ENCODE data around the gene ZC3H12A. TPM values are rescaled to one million over a fixed set of nuclear protein-coding genes. Genes with fewer than 3 reads are reported as not detected.

Gene ZC3H12A
- total and polyA plus RNA-seq, 10 of the 15 experiments (the other 5 are each of a cell fraction or from before 2014, with no cell fraction given): 0.35 to 30.2 (median 13.8) TPM

DNA sequence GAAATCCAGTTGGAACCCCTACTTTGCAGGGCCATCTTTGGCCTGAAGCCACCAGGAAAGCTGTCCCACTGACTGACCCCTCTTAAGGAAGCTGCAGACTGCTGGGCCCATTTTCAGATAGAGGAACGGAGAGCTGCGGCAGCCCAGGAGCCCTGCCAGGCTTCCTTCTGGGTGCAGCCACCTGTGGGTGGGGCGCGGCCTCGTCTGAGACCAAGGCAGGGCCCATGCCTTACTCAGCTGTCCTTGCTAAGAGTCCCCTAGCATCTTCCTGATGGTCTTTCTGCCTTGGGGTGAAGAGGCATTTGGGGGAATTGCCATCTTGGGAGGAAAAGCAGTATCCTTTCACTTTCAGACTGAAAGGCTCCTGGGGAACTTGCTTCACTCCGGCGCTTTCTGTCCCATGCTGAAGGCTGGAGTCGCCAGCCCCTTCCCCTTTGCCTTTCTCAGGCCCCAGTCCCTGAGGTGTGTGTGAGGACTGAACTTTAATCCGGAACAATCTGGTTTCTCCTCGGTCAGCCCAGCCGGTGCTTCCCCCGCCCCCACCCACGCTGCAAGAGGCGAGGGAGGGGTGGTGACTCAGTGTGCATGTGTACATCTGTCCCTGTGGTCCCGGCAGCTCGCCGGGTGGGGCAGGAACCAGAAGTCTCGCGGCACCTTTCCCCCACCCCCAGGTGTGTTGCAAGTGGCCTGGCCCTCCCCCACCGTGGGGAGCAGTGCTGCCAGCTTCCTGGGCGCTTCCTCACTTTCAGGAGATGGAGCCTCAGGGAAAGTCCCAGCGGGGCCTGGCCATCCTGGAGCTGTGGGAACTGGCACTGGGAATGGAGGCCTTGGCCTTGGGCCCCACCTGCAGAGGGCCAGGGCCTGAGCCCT is 5.1 kb downstream of the ZC3H12A start:
- intact Hi-C loops (cut with micrococcal nuclease; ENCODE audit: unreplicated experiment) (loop anchor here (2.0 kb wide), 1 partner anchor 35 kb away; the partner anchor contains the start of gene MEAF6), in situ Hi-C loops (cut with MboI) (no loop called here)
- peak overlapping the region; percentile 73 for H3K4me2 ChIP-seq (ENCODE audit: control insufficient read depth, insufficient read depth)
- peaks cover 22% of the 10 kb centered on the region for H3K4me1 ChIP-seq (ENCODE audit: control insufficient read depth, insufficient read depth, low read length)
- BruUV-seq (replicated peaks): TSS peak; percentile 90
- CTCF ChIA-PET: interaction anchor here (0.6 to 7.8 kb wide), 11 partner anchors 9 to 407 kb away, joined by 3 to 127 read pairs (median 4); partner anchors contain the start of genes CDCA8, MEAF6 and MTF1
- H3K79me2 ChIP-seq (ENCODE audit: control insufficient read depth, insufficient read depth, low read length): peaks cover 75% of the 10 kb centered on the region
- RAD21 ChIA-PET (ENCODE audit: unreplicated experiment): interaction anchor here (0.7 to 10.4 kb wide), 6 partner anchors 7 to 47 kb away, joined by 3 to 82 read pairs (median 4); partner anchors contain the start of gene MEAF6
- peak overlapping the region; percentile 99 for H3K27ac ChIP-seq (ENCODE audit: control insufficient read depth, insufficient read depth)
- ATAC-seq (peak; percentile 53), DNase-seq (ENCODE audit: low read depth, low spot score) (peak; percentile 65), FAIRE-seq (peak; percentile 57)
- H4K20me1 ChIP-seq (ENCODE audit: control insufficient read depth, insufficient read depth): peaks cover 3% of the 10 kb centered on the region; the same call in 1 of the 2 replicates
- SMC1A ChIA-PET (ENCODE audit: uncharacterized antibody, unreplicated experiment): interaction anchor here (0.7 to 3.2 kb wide), 8 partner anchors 8 to 327 kb away, joined by 3 to 36 read pairs (median 3); partner anchors contain the start of gene MEAF6
- H2AFZ ChIP-seq (ENCODE audit: control insufficient read depth, low read depth, low read length): no peak overlapping the region
- no peaks in the 10 kb centered on the region for H3K9me3 ChIP-seq (replicated peaks; ENCODE audit: control insufficient read depth, insufficient read depth, low read length)
- H3K9ac ChIP-seq (ENCODE audit: control insufficient read depth, insufficient read depth, low read length): peak overlapping the region; percentile 94
- POLR2A ChIA-PET: interaction anchor here (0.5 to 3.5 kb wide), 8 partner anchors 8 to 1081 kb away, joined by 3 to 28 read pairs (median 6); partner anchors contain the start of gene MEAF6
- under 1% methylated on average over 22 of the region's 22 CpGs for WGBS (ENCODE audit: insufficient coverage, insufficient replicate concordance, low lambda C conversion rate, missing lambda C conversion rate)
- peak overlapping the region; percentile 99 for H3K4me3 ChIP-seq
- peaks cover 41 to 43% of the 10 kb centered on the region in 2 experiments for H3K36me3 ChIP-seq (ENCODE audit: control insufficient read depth in 2 of 2, insufficient read depth in 2 of 2, low read length in 1 of 2)
- H3K27me3 ChIP-seq (replicated peaks in 1 of 2; ENCODE audit: control insufficient read depth in 2 of 2, insufficient read depth in 2 of 2, low read length in 1 of 2): no peaks in the 10 kb centered on the region
- peak; percentile 48; the same call in 1 of the 2 replicates for TF ChIP-seq ATF7 (IDR thresholded peaks at IDR 0.05; ENCODE audit: low read depth)
- no peak for TF ChIP-seq BCLAF1 (IDR thresholded peaks at IDR 0.05)
- TF ChIP-seq FOXK2 (IDR thresholded peaks at IDR 0.05): peak; percentile 86
- TF ChIP-seq PML (IDR thresholded peaks at IDR 0.05; ENCODE audit: low read length): no peak
- TF ChIP-seq ETV6 (conservative IDR thresholded peaks at IDR 0.05 in 1 of 2, IDR thresholded peaks at IDR 0.05 in 1 of 2; ENCODE audit: borderline replicate concordance in 1 of 2, low read depth in 1 of 2): no peak
- TF ChIP-seq, protein P1, sequence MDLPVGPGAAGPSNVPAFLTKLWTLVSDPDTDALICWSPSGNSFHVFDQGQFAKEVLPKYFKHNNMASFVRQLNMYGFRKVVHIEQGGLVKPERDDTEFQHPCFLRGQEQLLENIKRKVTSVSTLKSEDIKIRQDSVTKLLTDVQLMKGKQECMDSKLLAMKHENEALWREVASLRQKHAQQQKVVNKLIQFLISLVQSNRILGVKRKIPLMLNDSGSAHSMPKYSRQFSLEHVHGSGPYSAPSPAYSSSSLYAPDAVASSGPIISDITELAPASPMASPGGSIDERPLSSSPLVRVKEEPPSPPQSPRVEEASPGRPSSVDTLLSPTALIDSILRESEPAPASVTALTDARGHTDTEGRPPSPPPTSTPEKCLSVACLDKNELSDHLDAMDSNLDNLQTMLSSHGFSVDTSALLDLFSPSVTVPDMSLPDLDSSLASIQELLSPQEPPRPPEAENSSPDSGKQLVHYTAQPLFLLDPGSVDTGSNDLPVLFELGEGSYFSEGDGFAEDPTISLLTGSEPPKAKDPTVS (IDR thresholded peaks at IDR 0.05; ENCODE audit: low read depth, low read length): peak; percentile 84
- TF ChIP-seq RAD51 (IDR thresholded peaks at IDR 0.05): no peak
- TF ChIP-seq ZBED1 (IDR thresholded peaks at IDR 0.05; ENCODE audit: borderline replicate concordance): no peak
- TF ChIP-seq NR2C2 (IDR thresholded peaks at IDR 0.05; ENCODE audit: borderline replicate concordance, control insufficient read depth, insufficient read length, low read depth): no peak
- TF ChIP-seq GATAD2B (conservative IDR thresholded peaks at IDR 0.05; ENCODE audit: low read depth): peak; percentile 62; the same call in 1 of the 2 replicates
- TF ChIP-seq ZNF24 (IDR thresholded peaks at IDR 0.05): no peak
- peak; percentile 69 for TF ChIP-seq MAX (IDR thresholded peaks at IDR 0.05; ENCODE audit: low read depth, low read length)
- TF ChIP-seq REST (IDR thresholded peaks at IDR 0.05; ENCODE audit: low read depth, low read length): no peak

Measured in GM12878 (cell line).